ENCODE results near the gene OR7G2.
"Not testable (repeated sequence)": the region's sequence is repeated elsewhere in the genome, so short reads cannot be mapped to it uniquely, and the experiment has no call there.

The OR7G2 gene

DNA sequence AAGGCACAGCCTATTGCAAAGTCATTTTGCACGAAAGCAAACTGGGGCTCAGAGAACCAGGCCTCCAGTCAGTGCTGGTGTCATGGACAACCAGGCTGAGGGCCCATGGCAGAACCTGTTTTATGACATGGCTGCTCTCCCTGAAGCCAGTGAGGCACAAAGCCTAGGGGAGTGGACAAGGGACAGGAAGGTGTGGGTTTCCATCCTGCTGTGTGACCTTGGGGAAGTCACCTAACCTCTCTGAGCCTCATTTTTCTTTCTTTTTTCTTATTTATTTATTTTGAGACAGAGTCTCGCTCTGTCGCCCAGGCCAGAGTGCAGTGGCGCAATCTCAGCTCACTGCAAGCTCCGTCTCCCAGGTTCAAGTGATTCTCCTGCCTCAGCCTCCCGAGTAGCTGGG lies 35.6 kb downstream of the OR7G2 start:
- DNase-seq: not testable (repeated sequence)

DNA sequence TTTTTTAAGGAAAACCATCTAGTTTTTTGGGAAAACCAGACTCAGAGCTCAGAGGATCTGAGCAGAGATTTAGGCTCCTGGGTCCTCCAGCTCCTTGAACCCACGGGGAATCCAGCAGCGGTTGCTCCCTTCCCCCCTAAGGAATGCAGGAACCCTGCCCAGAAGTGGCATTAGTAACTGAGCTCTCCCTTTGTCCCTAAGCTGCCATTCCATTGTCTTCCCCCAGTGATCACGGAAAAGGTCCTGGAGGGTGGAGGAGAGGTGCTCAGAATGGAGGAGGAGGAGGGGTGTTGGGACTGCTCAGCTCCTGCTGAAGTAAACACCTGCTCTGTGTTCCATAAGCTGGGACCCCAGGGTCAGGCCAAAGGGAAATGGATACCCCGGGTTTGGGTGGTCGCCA lies 37.2 kb downstream of the OR7G2 start:
- DNase-seq: no peak

DNA sequence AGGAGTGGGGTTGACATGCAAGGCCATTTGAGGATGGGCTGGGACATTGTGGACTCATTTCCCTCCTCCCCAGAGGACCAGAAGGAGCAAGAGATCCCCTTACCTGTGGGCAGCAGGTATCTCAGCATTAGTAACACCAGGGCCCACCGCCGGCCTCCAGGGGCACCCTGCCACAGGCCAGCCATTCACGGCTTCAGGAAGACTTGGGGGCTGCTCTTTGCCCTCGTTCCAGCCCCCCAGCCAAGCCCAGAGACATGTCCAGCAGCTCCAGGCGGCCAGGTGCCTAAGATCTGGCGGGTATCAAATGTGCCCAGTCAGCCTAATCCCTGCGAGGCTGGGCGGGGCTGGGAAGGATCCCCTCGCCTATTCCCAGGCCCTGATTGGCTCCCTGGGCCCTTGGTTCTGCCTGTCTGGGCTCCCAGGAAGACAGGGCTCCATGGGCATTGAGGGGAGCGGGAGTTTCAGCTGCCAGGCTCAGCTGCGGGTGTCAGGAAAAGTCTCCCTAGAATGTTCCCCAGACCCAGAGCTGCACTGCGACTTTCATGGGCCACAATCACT lies 41.7 kb downstream of the OR7G2 start:
- no peak for DNase-seq

DNA sequence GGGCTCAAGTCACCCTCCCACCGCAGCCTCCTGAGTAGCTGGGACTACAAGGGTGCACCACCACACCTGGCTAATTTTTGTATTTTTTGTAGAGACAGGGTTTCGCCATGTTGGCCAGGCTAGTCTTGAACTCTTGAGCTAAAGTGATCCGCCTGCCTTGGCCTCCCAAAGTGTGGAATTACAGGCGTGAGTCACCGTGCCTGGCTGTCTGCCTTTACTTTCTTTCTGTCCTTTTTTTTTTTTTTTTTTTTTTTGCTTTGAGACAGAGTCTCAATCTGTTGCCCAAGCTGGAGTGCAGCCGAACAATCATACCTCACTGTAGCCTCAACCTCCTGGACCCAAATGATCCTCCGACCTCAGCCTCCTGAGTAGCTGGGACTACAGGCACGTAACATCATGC lies 45.4 kb downstream of the OR7G2 start:
- DNase-seq: no peak

DNA sequence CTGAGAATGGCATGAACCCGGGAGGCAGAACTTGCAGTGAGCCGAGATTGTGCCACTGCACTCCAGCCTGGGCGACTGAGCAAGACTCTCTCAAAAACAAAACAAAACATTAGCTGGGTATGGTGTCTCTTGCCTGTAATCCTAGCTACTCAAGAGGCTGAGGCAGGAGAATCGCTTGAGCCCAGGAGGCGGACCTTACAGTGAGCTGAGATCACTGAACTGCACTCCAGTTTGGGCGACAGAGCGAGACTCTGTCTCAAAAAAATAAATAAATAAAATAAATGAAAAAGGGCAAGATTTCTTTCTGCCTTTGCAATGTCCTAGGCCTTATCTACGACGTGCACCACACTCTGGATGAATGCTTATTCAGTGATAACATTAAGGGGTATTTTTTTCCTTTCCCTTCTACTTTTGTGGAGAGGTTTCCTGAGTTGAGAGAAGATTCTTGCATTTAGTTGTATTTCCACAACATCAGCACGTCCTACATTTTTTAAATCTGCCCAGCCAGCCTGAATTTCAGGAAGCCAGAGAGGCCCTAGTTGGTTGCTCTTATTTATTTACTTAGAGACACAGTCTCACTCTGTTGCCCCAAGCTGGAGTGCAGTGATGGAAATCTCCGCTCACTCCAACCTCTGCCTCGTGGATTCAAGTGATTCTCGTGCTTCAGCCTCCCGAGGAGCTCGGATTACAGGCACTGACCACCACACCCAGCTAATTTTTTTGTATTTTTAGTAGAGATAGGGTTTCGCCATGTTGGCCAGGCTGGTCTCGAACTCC lies 46.5 kb downstream of the OR7G2 start:
- no peak for DNase-seq

GRCh38 chr19:9058905-9059667 lies 48.2 kb downstream of the OR7G2 start:
- DNase-seq: no peak

GRCh38 chr19:9057505-9058258 lies 49.6 kb downstream of the OR7G2 start:
- no peak for DNase-seq

DNA sequence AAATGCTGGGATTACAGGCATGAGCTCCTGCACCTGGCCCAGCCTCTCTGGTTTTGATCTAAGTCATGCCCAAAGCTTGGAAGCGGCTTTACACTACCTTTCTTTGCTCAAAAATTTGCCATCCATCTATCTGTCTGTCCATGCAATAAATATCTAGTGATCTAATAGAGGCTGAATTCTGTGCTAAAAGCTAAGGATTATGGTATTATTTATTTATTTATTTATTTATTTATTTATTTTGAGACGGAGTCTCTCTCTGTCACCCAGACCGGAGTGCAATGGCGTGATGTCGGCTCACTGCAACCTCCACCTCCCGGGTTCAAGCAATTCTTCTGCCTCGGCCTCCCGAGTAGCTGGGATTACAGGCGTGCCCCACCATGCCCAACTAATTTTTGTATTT lies 51.1 kb downstream of the OR7G2 start:
- not testable (repeated sequence) for DNase-seq

- no peak for DNase-seq
Measured at GRCh38 chr19:9054765-9055164, 52.5 kb downstream of the OR7G2 start.

- no peak for DNase-seq
Measured at GRCh38 chr19:9054207-9054606, 53.1 kb downstream of the OR7G2 start.

- DNase-seq: not testable (repeated sequence)
Measured at GRCh38 chr19:9053674-9054073, 53.6 kb downstream of the OR7G2 start.

- no peak for DNase-seq
Measured at GRCh38 chr19:9052894-9053293, 54.4 kb downstream of the OR7G2 start.
